Upper lobe of left lung (tissue), 4 donors: Measurements from ENCODE around the gene BTG3.

Experiments
- EP300 ChIP-seq, 4 donors: sonication (generic); formaldehyde crosslinking; IDR thresholded peaks; one replicate each; pipeline ENCODE4 v1.5.1; 2017; ENCODE audit warnings: antibody characterized with exemption in 4 of 4, control low read depth in 2 of 4
- POLR2A ChIP-seq, 4 donors: fragments of 450-650 bp; IDR thresholded peaks; one replicate each; pipeline ENCODE4 v1.5.1; 2016 to 2017; ENCODE audit warnings: antibody characterized with exemption in 4 of 4, mild to moderate bottlenecking in 2 of 4
- POLR2AphosphoS5 ChIP-seq, 2 donors: sonication (generic); formaldehyde crosslinking; IDR thresholded peaks; one replicate each; pipeline ENCODE4 v1.5.1; 2017; ENCODE audit warnings: antibody characterized with exemption in 2 of 2
- TF ChIP-seq, protein P1 (sequence below), 6 experiments: fragments of 450-650 bp in 4 of 6; fragments of 200-600 bp in 2 of 6; sonication (generic) in 2 of 6; IDR thresholded peaks; one replicate each; pipeline ENCODE4 v1.5.1; 2016 to 2019; ENCODE audit warnings: antibody characterized with exemption in 6 of 6

DNA sequence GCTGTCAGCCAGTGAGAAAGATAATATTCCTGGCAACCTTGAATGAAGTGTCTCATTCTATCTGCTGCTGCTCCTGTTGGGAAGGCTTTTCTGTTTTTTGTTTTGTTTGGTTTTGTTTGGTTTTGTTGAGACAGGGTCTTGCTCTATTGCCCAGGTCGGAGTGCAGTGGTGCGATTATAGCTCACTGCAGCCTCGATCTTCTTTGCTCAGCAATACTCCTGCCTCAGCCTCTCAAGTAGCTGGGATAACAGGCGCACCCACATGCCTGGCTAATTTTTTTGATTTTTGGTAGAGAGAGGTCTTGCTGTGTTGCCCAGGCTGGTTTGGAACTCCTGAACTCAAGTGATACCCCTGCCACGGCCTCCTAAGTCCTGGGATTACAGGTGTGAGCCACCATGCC is 37.6 kb downstream of the BTG3 start:
- TF ChIP-seq POLR2AphosphoS5 (IDR thresholded peaks at IDR 0.05) (no peak), POLR2A (IDR thresholded peaks at IDR 0.05) (no peak), EP300 (IDR thresholded peaks at IDR 0.05) (no peak)
- TF ChIP-seq, protein P1, sequence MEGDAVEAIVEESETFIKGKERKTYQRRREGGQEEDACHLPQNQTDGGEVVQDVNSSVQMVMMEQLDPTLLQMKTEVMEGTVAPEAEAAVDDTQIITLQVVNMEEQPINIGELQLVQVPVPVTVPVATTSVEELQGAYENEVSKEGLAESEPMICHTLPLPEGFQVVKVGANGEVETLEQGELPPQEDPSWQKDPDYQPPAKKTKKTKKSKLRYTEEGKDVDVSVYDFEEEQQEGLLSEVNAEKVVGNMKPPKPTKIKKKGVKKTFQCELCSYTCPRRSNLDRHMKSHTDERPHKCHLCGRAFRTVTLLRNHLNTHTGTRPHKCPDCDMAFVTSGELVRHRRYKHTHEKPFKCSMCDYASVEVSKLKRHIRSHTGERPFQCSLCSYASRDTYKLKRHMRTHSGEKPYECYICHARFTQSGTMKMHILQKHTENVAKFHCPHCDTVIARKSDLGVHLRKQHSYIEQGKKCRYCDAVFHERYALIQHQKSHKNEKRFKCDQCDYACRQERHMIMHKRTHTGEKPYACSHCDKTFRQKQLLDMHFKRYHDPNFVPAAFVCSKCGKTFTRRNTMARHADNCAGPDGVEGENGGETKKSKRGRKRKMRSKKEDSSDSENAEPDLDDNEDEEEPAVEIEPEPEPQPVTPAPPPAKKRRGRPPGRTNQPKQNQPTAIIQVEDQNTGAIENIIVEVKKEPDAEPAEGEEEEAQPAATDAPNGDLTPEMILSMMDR (IDR thresholded peaks at IDR 0.05) = no peak
